Gastroesophageal sphincter (tissue), 4 donors: ENCODE data around the gene CDC42BPA. TPM values are rescaled to one million over a fixed set of nuclear protein-coding genes. Genes with fewer than 3 reads are reported as not detected.

ENCODE experiments used
- ATAC-seq: fragments of 150-250 bp; one replicate; pipeline ENCODE4 v1.9.1; 2016; ENCODE audit warnings: mild to moderate bottlenecking, moderate library complexity
- H3K27ac ChIP-seq, 4 donors: fragments of 200-600 bp; sonication (generic) in 3 of 4; 1 replicate in 3 of 4; 2 replicates in 1 of 4; pipeline ENCODE4 v1.5.1; 2016 to 2019
- H3K27me3 ChIP-seq: fragments of 200-600 bp; sonication (generic); one replicate; pipeline ENCODE4 v1.5.1; 2019
- H3K36me3 ChIP-seq, 2 donors: fragments of 200-600 bp; sonication (generic); one replicate each; pipeline ENCODE4 v1.5.1; 2019; ENCODE audit warnings: control low read depth in 1 of 2
- H3K4me1 ChIP-seq, 3 donors: fragments of 200-600 bp; sonication (generic); 1 replicate in 2 of 3; 2 replicates in 1 of 3; pipeline ENCODE4 v1.5.1; 2016 to 2019; ENCODE audit warnings: control low read depth in 2 of 3
- H3K4me3 ChIP-seq, 2 donors: fragments of 200-600 bp; sonication (generic); one replicate each; pipeline ENCODE4 v1.5.1; 2019; ENCODE audit warnings: mild to moderate bottlenecking in 1 of 2, moderate library complexity in 1 of 2
- H3K9me3 ChIP-seq, 3 donors: fragments of 200-600 bp; sonication (generic); one replicate each; pipeline ENCODE4 v1.5.1; 2017 to 2019; ENCODE audit warnings: control low read depth in 2 of 3
- CTCF ChIP-seq, 4 experiments: fragments of 200-600 bp in 2 of 4; fragments of 450-650 bp in 2 of 4; sonication (generic) in 1 of 4; IDR thresholded peaks; one replicate each; pipeline ENCODE4 v1.5.1; 2017 to 2019; ENCODE audit warnings: antibody characterized with exemption in 4 of 4, mild to moderate bottlenecking in 2 of 4, moderate library complexity in 2 of 4
- EP300 ChIP-seq: sonication (generic); formaldehyde crosslinking; IDR thresholded peaks from one replicate; pipeline ENCODE4 v1.6.1; 2017; ENCODE audit warnings: antibody characterized with exemption, mild to moderate bottlenecking
- POLR2A ChIP-seq, 2 donors: fragments of 450-650 bp; IDR thresholded peaks; one replicate each; pipeline ENCODE4 v1.6.1; 2017; ENCODE audit warnings: antibody characterized with exemption in 2 of 2, mild to moderate bottlenecking in 2 of 2, moderate library complexity in 1 of 2
- POLR2AphosphoS5 ChIP-seq: sonication (generic); formaldehyde crosslinking; IDR thresholded peaks from one replicate; pipeline ENCODE4 v1.6.1; 2017; ENCODE audit warnings: antibody characterized with exemption
- WGBS, 2 donors: methylation state at CpG; one replicate each; pipeline ENCODE4 v1.1.5; 2018; ENCODE audit warnings: low coverage in 1 of 2; 5-methylcytosine and 5-hydroxymethylcytosine counted together
- total RNA-seq, 4 donors: library from RNA; depleted of rRNA; stranded (reverse); fragments of >200 nt; gene quantifications; one replicate each; pipeline ENCODE4 v1.1.0, GENCODE V29; 2016

CDC42BPA gene
- total RNA-seq, 4 donors from 2014 or later, result 60.7 to 92.1 (median 74.1) TPM

DNA sequence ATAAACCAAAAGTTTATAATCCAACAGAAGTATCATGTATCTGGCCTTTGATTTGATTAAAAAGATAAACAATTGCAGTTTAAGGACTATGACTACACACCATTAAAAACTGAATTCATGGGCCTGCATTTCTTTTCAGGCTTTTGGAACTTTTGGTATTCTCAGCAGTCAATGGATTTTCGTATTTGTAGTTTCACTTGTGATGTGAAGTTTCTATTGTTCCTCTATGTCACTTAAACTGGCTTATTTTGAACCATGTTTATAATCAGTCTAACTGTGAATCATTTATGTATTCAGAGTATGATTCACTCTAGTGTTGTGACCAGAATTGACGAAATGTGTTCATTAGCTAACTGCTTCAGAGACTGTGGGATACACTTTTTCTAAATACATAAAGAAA is 245.3 kb downstream of the CDC42BPA start:
- 40 to 49% methylated on average over 2 of the region's 2 CpGs for WGBS, 2 donors
- Histone ChIP-seq H3K4me3 (no peak overlapping the region), H3K27me3 (no peaks in the 10 kb centered on the region), H3K27ac (no peak overlapping the region), H3K36me3 (peaks cover 0 to 31% of the 10 kb centered on the region in 2 donors), H3K9me3 (no peaks in the 10 kb centered on the region), H3K4me1 (peaks cover 0 to 19% (median 0%) of the 10 kb centered on the region in 3 donors)
- TF ChIP-seq EP300 (no peak), POLR2AphosphoS5 (no peak), POLR2A (IDR thresholded peaks at IDR 0.05) (no peak), CTCF (IDR thresholded peaks at IDR 0.05) (no peak)
- no peak for ATAC-seq

DNA sequence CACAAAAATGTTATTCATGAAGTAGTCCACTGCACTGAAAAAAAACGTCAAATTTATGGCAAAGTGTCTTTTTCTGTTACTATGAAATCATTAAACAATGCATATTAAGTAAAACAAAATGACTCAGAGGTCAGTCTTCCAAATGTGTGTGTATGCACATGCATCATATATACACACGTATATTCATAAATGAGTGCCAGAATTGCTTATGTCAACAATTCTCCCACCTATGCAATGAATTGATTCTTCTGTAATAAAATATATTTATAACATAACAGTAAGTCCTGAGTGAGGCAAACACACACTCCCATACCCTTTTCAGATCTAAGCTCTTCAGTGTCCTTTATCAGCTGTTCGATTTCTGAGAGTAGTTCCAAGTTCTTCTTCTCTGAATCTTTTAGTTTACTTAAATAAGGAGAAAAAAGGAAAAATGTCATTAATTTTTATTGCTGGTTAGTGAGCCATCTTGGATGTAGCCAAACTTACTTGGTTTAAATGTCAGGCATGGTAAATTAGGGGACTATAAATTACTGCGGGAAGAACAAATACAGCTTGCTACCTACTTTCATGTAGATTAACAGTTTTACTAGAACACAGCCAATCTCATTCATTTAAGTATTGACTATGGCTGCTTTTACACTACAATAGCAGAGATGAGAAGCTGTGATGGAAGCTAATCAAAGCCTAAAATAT is 246.3 kb downstream of the CDC42BPA start:
- TF ChIP-seq POLR2AphosphoS5, result no peak
- TF ChIP-seq POLR2A (IDR thresholded peaks at IDR 0.05), result no peak
- no peak for TF ChIP-seq EP300
- TF ChIP-seq CTCF (IDR thresholded peaks at IDR 0.05), result no peak
- no peak overlapping the region for H3K27ac ChIP-seq
- no peaks in the 10 kb centered on the region for H3K9me3 ChIP-seq
- H3K4me3 ChIP-seq, result no peak overlapping the region
- H3K36me3 ChIP-seq, result peaks cover 0 to 31% of the 10 kb centered on the region in 2 donors
- H3K27me3 ChIP-seq, result no peaks in the 10 kb centered on the region
- H3K4me1 ChIP-seq, result peaks cover 0 to 19% (median 0%) of the 10 kb centered on the region in 3 donors
- WGBS, 2 donors, result 83 to 88% methylated on average over 4 of the region's 4 CpGs
- no peak for ATAC-seq

DNA sequence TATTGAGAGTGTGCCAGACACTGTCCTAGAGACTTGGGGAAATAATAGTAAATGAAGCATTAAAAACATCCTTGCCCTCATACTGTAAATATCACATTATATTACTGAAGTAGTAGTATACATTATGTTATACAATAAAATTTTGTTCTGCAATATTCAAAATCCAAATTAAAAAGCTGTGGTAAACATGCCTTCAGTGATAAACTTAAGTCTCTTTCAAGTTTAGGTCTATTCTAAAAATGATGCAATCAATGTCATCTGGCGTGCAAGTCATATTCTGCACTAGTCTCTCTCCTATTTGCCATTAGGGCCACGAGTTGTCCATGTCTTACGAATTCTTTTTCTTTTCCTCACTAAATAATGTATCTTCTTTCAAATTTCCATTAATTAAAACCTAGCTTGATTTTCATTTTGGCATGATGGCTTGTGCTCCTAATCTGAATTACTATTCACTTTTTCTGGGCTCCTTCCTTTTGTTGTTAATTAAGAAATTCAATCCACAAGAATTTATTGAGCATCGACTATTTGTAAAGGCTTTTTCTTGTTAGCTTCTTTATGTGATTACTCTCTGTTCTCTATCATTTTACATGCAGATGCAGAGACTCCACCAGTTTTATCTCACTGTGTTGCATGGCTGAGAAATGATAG is 247.5 kb downstream of the CDC42BPA start:
- Histone ChIP-seq H3K4me3 (no peak overlapping the region), H3K27me3 (no peaks in the 10 kb centered on the region), H3K36me3 (peaks cover 0 to 39% of the 10 kb centered on the region in 2 donors), H3K4me1 (peaks cover 0 to 19% (median 0%) of the 10 kb centered on the region in 3 donors), H3K27ac (no peak overlapping the region), H3K9me3 (no peaks in the 10 kb centered on the region)
- no peak for ATAC-seq
- TF ChIP-seq CTCF (IDR thresholded peaks at IDR 0.05), result no peak
- TF ChIP-seq EP300, result no peak
- TF ChIP-seq POLR2A (IDR thresholded peaks at IDR 0.05), result no peak
- TF ChIP-seq POLR2AphosphoS5, result no peak
- 69 to 98% methylated on average over 3 to 4 of the region's 4 CpGs for WGBS, 2 donors

DNA sequence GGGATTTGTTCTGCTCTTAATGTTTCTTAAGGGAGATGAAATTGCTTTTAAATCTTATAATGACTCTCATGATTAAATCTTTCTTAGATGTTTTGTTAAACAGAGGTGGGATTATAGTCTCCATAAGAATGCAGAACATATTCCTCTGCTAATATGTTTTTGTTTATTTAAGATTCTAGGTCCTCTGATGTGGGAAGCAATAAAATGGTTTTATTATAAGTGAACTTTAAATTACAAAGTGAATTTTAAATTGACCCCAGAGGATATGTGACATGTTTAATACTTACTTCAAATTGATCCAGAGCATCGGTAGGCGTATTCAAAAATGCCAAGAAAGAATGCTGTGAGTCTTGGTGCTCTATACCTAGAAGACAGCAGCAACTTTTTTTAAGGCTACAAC is 248.8 kb downstream of the CDC42BPA start:
- Histone ChIP-seq H3K36me3 (peaks cover 0 to 45% of the 10 kb centered on the region in 2 donors), H3K4me1 (peaks cover 0 to 19% (median 0%) of the 10 kb centered on the region in 3 donors), H3K27me3 (no peaks in the 10 kb centered on the region), H3K4me3 (no peak overlapping the region), H3K27ac (no peak overlapping the region), H3K9me3 (no peaks in the 10 kb centered on the region)
- WGBS, 2 donors, result 88 to 94% methylated on average over 2 of the region's 2 CpGs
- no peak for ATAC-seq
- TF ChIP-seq EP300, result no peak
- no peak for TF ChIP-seq CTCF (IDR thresholded peaks at IDR 0.05)
- no peak for TF ChIP-seq POLR2AphosphoS5
- TF ChIP-seq POLR2A (IDR thresholded peaks at IDR 0.05), result no peak

DNA sequence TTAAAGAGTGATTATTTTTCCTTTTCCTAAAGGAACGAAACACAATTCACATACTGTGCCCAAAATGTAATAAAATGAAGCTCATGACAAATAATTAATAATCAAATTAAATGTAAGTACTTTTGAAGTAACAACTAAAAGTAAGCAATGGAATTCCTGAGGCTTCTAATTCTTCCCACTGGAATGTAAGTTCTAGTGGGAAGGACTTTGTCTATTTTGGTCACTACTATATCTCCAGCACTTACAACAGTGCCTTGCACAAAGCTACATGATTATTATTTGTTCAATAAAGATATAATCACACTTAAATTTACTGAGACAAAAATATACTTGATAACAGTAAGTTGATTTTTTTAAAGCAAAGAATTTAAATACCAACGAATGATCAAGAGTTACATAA is 249.4 kb downstream of the CDC42BPA start:
- Histone ChIP-seq H3K36me3 (peaks cover 0 to 48% of the 10 kb centered on the region in 2 donors), H3K4me1 (peaks cover 0 to 14% (median 0%) of the 10 kb centered on the region in 3 donors), H3K27ac (no peak overlapping the region), H3K4me3 (no peak overlapping the region), H3K27me3 (no peaks in the 10 kb centered on the region), H3K9me3 (no peaks in the 10 kb centered on the region)
- TF ChIP-seq POLR2AphosphoS5 (no peak), POLR2A (IDR thresholded peaks at IDR 0.05) (no peak), CTCF (IDR thresholded peaks at IDR 0.05) (no peak), EP300 (no peak)
- 32 to 62% methylated on average over 2 of the region's 2 CpGs for WGBS, 2 donors
- no peak for ATAC-seq
